ENCODE data around the gene TRIM31.

TRIM31 gene

GRCh38 chr6:30113003-30113759 is at the start of gene TRIM31:
Gene TRIM31, minus strand, starts transcription at chr6:30113090. Its CDS starts 285 bp downstream, at chr6:30112805.
- no peak for DNase-seq

- DNase-seq, result no peak
These were observed 49.6 kb upstream of the TRIM31 start for GRCh38 chr6:30162265-30163089.

- DNase-seq, result no peak
These were observed 48.1 kb upstream of the TRIM31 start, which contains the start of gene TRIM10 for GRCh38 chr6:30160785-30161531. Gene TRIM10, minus strand, starts transcription at chr6:30161211. Its CDS starts 353 bp downstream, at chr6:30160858.

- no peak for DNase-seq
These were observed 47.3 kb upstream of the TRIM31 start for GRCh38 chr6:30160008-30160784.

- DNase-seq, result no peak
These were observed 45.7 kb upstream of the TRIM31 start for GRCh38 chr6:30158475-30159040.

- DNase-seq, result no peak
These were observed 45.1 kb upstream of the TRIM31 start for GRCh38 chr6:30157999-30158398.

GRCh38 chr6:30157581-30157980 is 44.7 kb upstream of the TRIM31 start:
- no peak for DNase-seq

- no peak for DNase-seq
These were observed 43.9 kb upstream of the TRIM31 start for GRCh38 chr6:30156774-30157173.

- no peak for DNase-seq
These were observed 43.3 kb upstream of the TRIM31 start for GRCh38 chr6:30156262-30156599.

GRCh38 chr6:30155520-30156261 is 42.8 kb upstream of the TRIM31 start:
- no peak for DNase-seq

GRCh38 chr6:30154709-30155519 is 42.0 kb upstream of the TRIM31 start:
- no peak for DNase-seq

- no peak for DNase-seq
These were observed 41.2 kb upstream of the TRIM31 start for GRCh38 chr6:30154061-30154460.

- peak; percentile 50 for DNase-seq
These were observed 40.2 kb upstream of the TRIM31 start for GRCh38 chr6:30152910-30153610.

- DNase-seq, result peak; percentile 30
These were observed 39.3 kb upstream of the TRIM31 start for GRCh38 chr6:30152016-30152673.

GRCh38 chr6:30151580-30151979 is 38.7 kb upstream of the TRIM31 start:
- peak; percentile 90 for DNase-seq

- DNase-seq, result no peak
These were observed 37.9 kb upstream of the TRIM31 start for GRCh38 chr6:30150671-30151395.

- DNase-seq, result no peak
These were observed 37.1 kb upstream of the TRIM31 start for GRCh38 chr6:30149858-30150550.

- no peak for DNase-seq
These were observed 36.3 kb upstream of the TRIM31 start for GRCh38 chr6:30149234-30149633.

Measured in GF-D8 (cell line).